OCI-LY7 (cell line): ENCODE data around the gene CRELD2. TPM values are rescaled to one million over a fixed set of nuclear protein-coding genes. Genes with fewer than 3 reads are reported as not detected.

Experiments
- BruUV-seq: library from RNA; stranded (reverse); fragments of 400-500 nt; replicated peaks from 2 replicates; lab custom pipeline; 2021; lab: Mats Ljungman, UMichigan
- CTCF ChIA-PET: fragments of 300-600 bp; sonication (Branson Sonifier 250); formaldehyde crosslinking; loops from one replicate; lab custom pipeline; 2022; ENCODE audit warnings: antibody characterized with exemption; ENCODE audit not compliant: unreplicated experiment; lab: Charles Lee
- POLR2A ChIA-PET: fragments of 300-600 bp; sonication (Branson Sonifier 250); formaldehyde crosslinking; loops from one replicate; lab custom pipeline; 2022; ENCODE audit warnings: antibody characterized with exemption; lab: Charles Lee
- DNase-seq: peaks from one replicate; pipeline ENCODE4 v3.0.0-alpha.2; 2015; ENCODE audit warnings: low spot score
- H2AFZ ChIP-seq: fragments of 200-600 bp; sonication (generic), shearing (Covaris generic); 2 replicates; pipeline ENCODE4 v1.6.1; 2014; ENCODE audit warnings: mild to moderate bottlenecking, antibody characterized with exemption, low read length, moderate library complexity
- H3K27ac ChIP-seq: fragments of 200-600 bp; sonication (generic); 2 replicates; pipeline ENCODE4 v1.5.1; 2014; ENCODE audit warnings: mixed run types, low read depth, mild to moderate bottlenecking, moderate library complexity, low read length, inconsistent platforms; ENCODE audit not compliant: poor library complexity, severe bottlenecking
- H3K36me3 ChIP-seq: fragments of 200-600 bp; sonication (generic); 2 replicates; pipeline ENCODE4 v1.6.1; 2014; ENCODE audit warnings: mild to moderate bottlenecking, antibody characterized with exemption, low read length, moderate library complexity, mixed read lengths; ENCODE audit not compliant: insufficient read depth
- H3K4me1 ChIP-seq: fragments of 200-600 bp; sonication (generic); 2 replicates; pipeline ENCODE4 v1.5.1; 2014; ENCODE audit warnings: mild to moderate bottlenecking, low read length; ENCODE audit not compliant: insufficient read depth, poor library complexity, severe bottlenecking
- H3K4me2 ChIP-seq: fragments of 200-600 bp; sonication (generic); 2 replicates; pipeline ENCODE4 v1.6.1; 2014; ENCODE audit warnings: mild to moderate bottlenecking, low read length
- H3K4me3 ChIP-seq: fragments of 200-600 bp; sonication (generic); 2 replicates; pipeline ENCODE4 v1.5.1; 2014; ENCODE audit warnings: mild to moderate bottlenecking, low read depth, low read length; ENCODE audit not compliant: poor library complexity, severe bottlenecking
- H3K79me2 ChIP-seq: fragments of 200-600 bp; sonication (generic); 2 replicates; pipeline ENCODE4 v1.6.1; 2016; ENCODE audit warnings: low read depth, mild to moderate bottlenecking, low read length, moderate library complexity, mixed read lengths; ENCODE audit not compliant: insufficient read depth
- H3K9me2 ChIP-seq: fragments of 200-600 bp; sonication (generic); 2 replicates; pipeline ENCODE4 v1.6.1; 2016; ENCODE audit warnings: mild to moderate bottlenecking, low read length, mixed read lengths; ENCODE audit not compliant: insufficient read depth
- H3K9me3 ChIP-seq: fragments of 200-600 bp; sonication (generic); 2 replicates; pipeline ENCODE4 v1.6.1; 2014; ENCODE audit warnings: mild to moderate bottlenecking, mixed run types, low read length, mixed read lengths
- H4K20me1 ChIP-seq: fragments of 200-600 bp; sonication (generic); 2 replicates; pipeline ENCODE4 v1.6.1; 2014; ENCODE audit warnings: mild to moderate bottlenecking, antibody characterized with exemption, low read length, moderate library complexity, mixed read lengths; ENCODE audit not compliant: insufficient read depth
- CTCF ChIP-seq: fragments of 200-600 bp; sonication (generic); conservative IDR thresholded peaks from 2 replicates; pipeline ENCODE4 v1.5.1; 2014; ENCODE audit warnings: mild to moderate bottlenecking, antibody characterized with exemption, low read length, moderate library complexity, mixed read lengths
- EZH2phosphoT487 ChIP-seq: fragments of 200-600 bp; sonication (generic); IDR thresholded peaks from 2 replicates; pipeline ENCODE4 v1.6.1; 2018; ENCODE audit warnings: low read depth, borderline replicate concordance, mild to moderate bottlenecking, mixed run types, antibody characterized with exemption, low read length, moderate library complexity, mixed read lengths
- intact Hi-C: fragments of 100-400 bp; cut with micrococcal nuclease; formaldehyde crosslinking; loops from one replicate; pipeline ENCODE4 v1.10.0; 2022; ENCODE audit not compliant: unreplicated experiment
- total RNA-seq, 2 experiments: library from RNA; depleted of rRNA in 1 of 2; stranded (reverse); fragments of >200 nt in 1 of 2; shearing (Covaris generic) in 1 of 2; gene quantifications; 2 replicates each; pipeline ENCODE4 v1.2.3, GENCODE V29; 2014 to 2022

Gene CRELD2
- total RNA-seq, 2 experiments from 2014 or later = 32.0 to 32.5 TPM

GRCh38 chr22:49973018-49973961, 54.9 kb downstream of the CRELD2 start:
- Histone ChIP-seq H2AFZ (no peak overlapping the region), H3K4me1 (peaks cover 32% of the 10 kb centered on the region), H4K20me1 (no peaks in the 10 kb centered on the region), H3K4me2 (no peak overlapping the region), H3K4me3 (no peak overlapping the region), H3K27ac (no peak overlapping the region), H3K36me3 (no peaks in the 10 kb centered on the region), H3K9me2 (no peaks in the 10 kb centered on the region), H3K79me2 (no peaks in the 10 kb centered on the region), H3K9me3 (no peaks in the 10 kb centered on the region; the same call in 1 of the 2 replicates)
- ChIA-PET POLR2A (no interaction called here), CTCF (no interaction called here)
- no peak for DNase-seq
- TF ChIP-seq EZH2phosphoT487 (no peak), CTCF (no peak)
- intact Hi-C loops = no loop called here
- BruUV-seq = no TSS peak

GRCh38 chr22:49975543-49976389, 57.3 kb downstream of the CRELD2 start:
- intact Hi-C loops = loop anchor here (2.0 to 5.0 kb wide), 2 partner anchors 45 to 57 kb away; no protein-coding TSS in a partner anchor
- DNase-seq = no peak

More at GRCh38 chr22:49975543-49976389, 57.3 kb downstream of the CRELD2 start:
- Histone ChIP-seq H3K9me2 (no peaks in the 10 kb centered on the region), H4K20me1 (no peaks in the 10 kb centered on the region), H2AFZ (peak overlapping the region; percentile 45; the same call in 1 of the 2 replicates), H3K27ac (peak overlapping the region; percentile 19), H3K4me2 (peak overlapping the region; percentile 56), H3K4me3 (peak overlapping the region; percentile 4), H3K79me2 (no peaks in the 10 kb centered on the region), H3K4me1 (peaks cover 27% of the 10 kb centered on the region), H3K36me3 (no peaks in the 10 kb centered on the region), H3K9me3 (no peaks in the 10 kb centered on the region; the same call in 1 of the 2 replicates)
- ChIA-PET POLR2A (no interaction called here), CTCF (no interaction called here)
- TF ChIP-seq EZH2phosphoT487 (no peak), CTCF (no peak)
- no TSS peak for BruUV-seq
